Measurements from ENCODE around the gene RBFOX1. TPM values are rescaled to one million over a fixed set of nuclear protein-coding genes. Genes with fewer than 3 reads are reported as not detected.

RBFOX1 gene
- total RNA-seq, 1 donor from 2014 or later = not detected

DNA sequence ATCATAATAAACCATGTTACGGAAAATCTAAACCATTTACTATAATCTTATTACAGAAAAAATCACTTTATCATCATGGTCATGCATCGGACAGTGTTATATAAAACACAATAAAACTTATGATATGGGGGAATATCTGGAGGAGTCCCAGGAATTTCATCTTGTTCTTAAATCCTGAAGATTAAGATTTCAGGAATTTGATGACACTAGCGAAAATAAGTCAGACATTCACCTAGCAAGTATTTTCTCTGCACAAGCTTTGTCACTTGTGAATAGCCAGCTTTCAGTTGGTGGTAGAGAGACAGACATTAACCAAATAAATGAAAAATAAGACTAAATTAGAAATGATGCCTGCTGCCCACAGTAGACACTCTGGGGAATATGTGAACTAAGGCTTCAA is 410.0 kb downstream of the RBFOX1 start:
- no peak for DNase-seq (ENCODE audit: extremely low spot score, unreplicated experiment)
- H3K27me3 Mint-ChIP-seq (ENCODE audit: unreplicated experiment) = no peaks in the 10 kb centered on the region
- H3K36me3 Mint-ChIP-seq (ENCODE audit: unreplicated experiment) = no peaks in the 10 kb centered on the region
- no peak overlapping the region for H3K4me3 Mint-ChIP-seq (ENCODE audit: unreplicated experiment)
- TF ChIP-seq, protein P1, sequence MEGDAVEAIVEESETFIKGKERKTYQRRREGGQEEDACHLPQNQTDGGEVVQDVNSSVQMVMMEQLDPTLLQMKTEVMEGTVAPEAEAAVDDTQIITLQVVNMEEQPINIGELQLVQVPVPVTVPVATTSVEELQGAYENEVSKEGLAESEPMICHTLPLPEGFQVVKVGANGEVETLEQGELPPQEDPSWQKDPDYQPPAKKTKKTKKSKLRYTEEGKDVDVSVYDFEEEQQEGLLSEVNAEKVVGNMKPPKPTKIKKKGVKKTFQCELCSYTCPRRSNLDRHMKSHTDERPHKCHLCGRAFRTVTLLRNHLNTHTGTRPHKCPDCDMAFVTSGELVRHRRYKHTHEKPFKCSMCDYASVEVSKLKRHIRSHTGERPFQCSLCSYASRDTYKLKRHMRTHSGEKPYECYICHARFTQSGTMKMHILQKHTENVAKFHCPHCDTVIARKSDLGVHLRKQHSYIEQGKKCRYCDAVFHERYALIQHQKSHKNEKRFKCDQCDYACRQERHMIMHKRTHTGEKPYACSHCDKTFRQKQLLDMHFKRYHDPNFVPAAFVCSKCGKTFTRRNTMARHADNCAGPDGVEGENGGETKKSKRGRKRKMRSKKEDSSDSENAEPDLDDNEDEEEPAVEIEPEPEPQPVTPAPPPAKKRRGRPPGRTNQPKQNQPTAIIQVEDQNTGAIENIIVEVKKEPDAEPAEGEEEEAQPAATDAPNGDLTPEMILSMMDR (IDR thresholded peaks at IDR 0.05) = no peak
- H3K9me3 Mint-ChIP-seq (ENCODE audit: unreplicated experiment) = peaks cover 48% of the 10 kb centered on the region
- H3K27ac Mint-ChIP-seq (ENCODE audit: unreplicated experiment) = no peak overlapping the region
- H3K4me1 Mint-ChIP-seq (ENCODE audit: unreplicated experiment) = no peaks in the 10 kb centered on the region

DNA sequence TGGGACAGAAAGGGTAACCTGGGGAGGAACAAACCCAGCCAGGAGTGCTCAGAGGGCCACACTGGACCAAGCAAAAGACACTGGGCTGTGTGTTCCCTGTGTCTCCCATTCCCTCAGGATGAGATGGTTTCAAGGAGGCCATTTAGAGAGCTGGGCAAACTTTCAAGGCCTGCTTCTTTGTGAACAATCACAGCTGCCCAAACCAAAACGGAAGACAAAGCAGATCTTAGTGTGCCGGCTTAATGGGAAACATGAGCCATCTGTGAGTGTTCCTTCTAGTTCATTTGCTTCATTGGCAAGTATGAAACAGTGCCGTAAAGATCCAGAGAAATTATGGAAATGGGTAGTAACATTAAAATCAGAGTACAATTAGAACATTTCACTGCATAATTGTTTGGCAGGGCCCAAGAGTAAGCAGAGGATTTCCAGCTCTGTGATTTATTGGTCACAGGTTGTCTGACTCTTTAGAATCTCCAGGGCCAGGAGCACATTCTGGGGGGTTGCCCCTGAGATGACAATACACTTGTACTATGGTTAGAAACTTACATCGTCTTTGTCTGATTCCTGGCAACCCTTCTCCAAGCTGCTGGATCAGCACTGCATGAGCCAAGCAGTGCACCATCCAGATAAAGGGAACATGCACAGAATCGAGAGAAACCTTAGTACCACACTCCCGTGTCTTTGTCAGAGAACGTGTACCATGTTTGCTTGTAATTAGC is 412.1 kb downstream of the RBFOX1 start:
- Mint-ChIP-seq H3K9me3 (ENCODE audit: unreplicated experiment) (peaks cover 46% of the 10 kb centered on the region), H3K27me3 (ENCODE audit: unreplicated experiment) (no peaks in the 10 kb centered on the region), H3K4me1 (ENCODE audit: unreplicated experiment) (no peaks in the 10 kb centered on the region), H3K36me3 (ENCODE audit: unreplicated experiment) (no peaks in the 10 kb centered on the region), H3K4me3 (ENCODE audit: unreplicated experiment) (no peak overlapping the region), H3K27ac (ENCODE audit: unreplicated experiment) (no peak overlapping the region)
- TF ChIP-seq, protein P1 (IDR thresholded peaks at IDR 0.05) = no peak
- no peak for DNase-seq (ENCODE audit: extremely low spot score, unreplicated experiment)

DNA sequence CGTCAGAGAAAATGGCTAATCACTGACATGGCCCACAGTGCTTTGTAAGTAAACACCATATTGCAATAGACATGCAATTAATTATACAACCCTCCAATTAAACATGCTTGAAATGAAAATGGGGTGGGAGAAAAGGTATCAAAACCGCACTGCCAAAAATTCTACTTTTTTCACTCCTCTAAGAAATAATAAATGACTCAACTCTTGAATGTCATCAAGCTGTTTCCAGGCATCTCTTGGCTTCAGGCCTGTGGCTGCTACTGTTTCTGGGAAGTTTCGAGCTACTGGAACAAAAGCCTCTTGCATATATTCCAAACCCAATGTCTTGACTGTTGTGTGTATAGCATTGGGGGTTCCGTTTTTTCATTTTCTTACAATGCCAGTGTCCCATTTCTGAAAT is 412.6 kb downstream of the RBFOX1 start:
- TF ChIP-seq, protein P1 (IDR thresholded peaks at IDR 0.05) = no peak
- no peak for DNase-seq (ENCODE audit: extremely low spot score, unreplicated experiment)
- Mint-ChIP-seq H3K36me3 (ENCODE audit: unreplicated experiment) (no peaks in the 10 kb centered on the region), H3K4me3 (ENCODE audit: unreplicated experiment) (no peak overlapping the region), H3K27me3 (ENCODE audit: unreplicated experiment) (no peaks in the 10 kb centered on the region), H3K9me3 (ENCODE audit: unreplicated experiment) (peaks cover 48% of the 10 kb centered on the region), H3K4me1 (ENCODE audit: unreplicated experiment) (no peaks in the 10 kb centered on the region), H3K27ac (ENCODE audit: unreplicated experiment) (no peak overlapping the region)

DNA sequence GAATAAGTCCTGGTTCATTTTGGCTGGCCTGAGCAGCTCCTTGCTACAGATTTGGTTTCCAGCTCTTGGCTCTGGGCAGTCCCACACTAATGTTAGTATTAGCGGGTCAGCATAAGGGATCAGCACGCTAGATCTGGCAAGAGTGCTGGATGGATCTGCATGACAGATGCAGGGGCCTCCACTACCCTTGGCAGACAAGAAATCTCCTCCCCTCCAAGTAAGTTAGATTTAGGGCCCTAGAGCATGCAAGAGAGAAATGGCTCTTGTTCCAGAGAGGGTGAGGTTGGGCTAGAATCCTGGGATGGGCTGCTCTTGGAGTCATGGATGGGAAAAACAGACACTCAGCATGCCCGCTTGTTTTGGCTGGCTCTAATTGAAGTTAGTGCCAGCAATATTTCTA is 414.3 kb downstream of the RBFOX1 start:
- no peak overlapping the region for H3K4me3 Mint-ChIP-seq (ENCODE audit: unreplicated experiment)
- DNase-seq (ENCODE audit: extremely low spot score, unreplicated experiment) = no peak
- TF ChIP-seq, protein P1 (IDR thresholded peaks at IDR 0.05) = no peak
- no peaks in the 10 kb centered on the region for H3K36me3 Mint-ChIP-seq (ENCODE audit: unreplicated experiment)
- H3K27ac Mint-ChIP-seq (ENCODE audit: unreplicated experiment) = no peak overlapping the region
- H3K27me3 Mint-ChIP-seq (ENCODE audit: unreplicated experiment) = no peaks in the 10 kb centered on the region
- H3K4me1 Mint-ChIP-seq (ENCODE audit: unreplicated experiment) = no peaks in the 10 kb centered on the region
- peaks cover 45% of the 10 kb centered on the region for H3K9me3 Mint-ChIP-seq (ENCODE audit: unreplicated experiment)

DNA sequence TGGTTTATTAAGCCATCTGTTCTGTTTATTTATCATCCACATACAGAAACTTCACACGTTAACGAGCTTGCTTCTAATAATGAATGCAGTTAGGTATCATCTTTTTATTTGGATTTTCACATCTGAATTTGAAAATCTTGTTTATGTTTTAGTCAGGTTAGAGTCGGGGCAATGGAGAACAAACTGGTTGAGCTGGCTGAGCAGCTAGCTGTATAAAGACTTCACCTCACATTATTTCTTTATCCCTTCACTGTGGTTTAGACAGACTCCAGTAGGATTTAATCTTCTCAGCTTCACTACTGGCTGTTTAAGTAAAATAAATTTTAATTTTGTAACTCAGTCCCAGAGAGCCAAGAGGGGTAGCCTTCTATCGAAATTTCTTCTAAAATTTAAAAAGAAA is 415.9 kb downstream of the RBFOX1 start:
- no peaks in the 10 kb centered on the region for H3K4me1 Mint-ChIP-seq (ENCODE audit: unreplicated experiment)

More for the DNA sequence above, 415.9 kb downstream of the RBFOX1 start:
- no peak for DNase-seq (ENCODE audit: extremely low spot score, unreplicated experiment)
- no peak overlapping the region for H3K27ac Mint-ChIP-seq (ENCODE audit: unreplicated experiment)
- no peaks in the 10 kb centered on the region for H3K27me3 Mint-ChIP-seq (ENCODE audit: unreplicated experiment)
- peaks cover 49% of the 10 kb centered on the region for H3K9me3 Mint-ChIP-seq (ENCODE audit: unreplicated experiment)
- TF ChIP-seq, protein P1 (IDR thresholded peaks at IDR 0.05) = no peak
- H3K36me3 Mint-ChIP-seq (ENCODE audit: unreplicated experiment) = no peaks in the 10 kb centered on the region
- no peak overlapping the region for H3K4me3 Mint-ChIP-seq (ENCODE audit: unreplicated experiment)
